ENCODE measurements around the gene DOCK3.

DNA sequence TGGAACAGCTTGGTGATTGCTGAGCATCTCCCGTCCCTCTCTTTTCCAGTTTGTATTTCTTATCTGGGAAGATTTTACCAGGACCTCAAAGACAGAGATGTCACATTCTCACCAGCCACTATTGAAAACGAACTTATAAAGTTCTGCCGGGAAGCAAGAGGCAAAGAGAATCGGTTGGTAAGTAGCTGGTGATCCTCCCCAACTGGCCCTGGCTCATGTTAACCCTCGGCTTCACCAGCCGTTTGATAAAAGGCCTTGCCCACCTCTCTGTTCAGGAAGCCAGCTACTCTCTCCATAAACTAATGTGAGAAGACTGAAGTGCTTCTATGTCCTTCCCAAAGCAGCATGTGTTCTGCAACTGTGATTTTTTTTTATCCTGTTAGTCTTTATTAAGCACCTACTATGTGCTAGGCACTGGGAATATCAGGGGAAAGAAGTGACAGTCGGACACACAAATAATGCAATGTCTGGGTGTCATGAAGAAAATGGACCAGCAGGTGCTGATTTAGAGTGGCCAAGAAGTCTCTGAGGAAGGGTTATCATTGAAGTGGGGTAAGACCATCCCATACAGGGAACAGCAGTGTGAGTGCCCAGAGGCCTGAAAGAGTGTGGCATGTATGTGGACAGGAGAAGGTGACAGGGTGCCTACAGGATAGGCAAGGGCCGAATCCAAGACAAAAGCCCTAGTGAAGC, 711.6 kb downstream of the DOCK3 start:
- TF ChIP-seq CTCF (conservative IDR thresholded peaks at IDR 0.05 in 1 of 2, IDR thresholded peaks at IDR 0.05 in 1 of 2; ENCODE audit: extremely low read depth in 1 of 2, insufficient read depth in 1 of 2, low read depth in 1 of 2, low read length in 2 of 2) (no peak), EZH2 (IDR thresholded peaks at IDR 0.05; ENCODE audit: borderline replicate concordance, low read length) (no peak)

Measured in mammary epithelial cell (primary cell).